GM19328 (cell line): Measurements from ENCODE around the gene TCHH.
"Not testable (repeated sequence)": the region's sequence is repeated elsewhere in the genome, so short reads cannot be mapped to it uniquely, and the experiment has no call there.

Experiments
- ATAC-seq: cut with Tn5 transposase; IDR thresholded peaks from one replicate; pipeline ENCODE4 v1.9.1; 2021; ENCODE audit warnings: mild to moderate bottlenecking, moderate library complexity; ENCODE audit not compliant: unreplicated experiment

Gene TCHH

GRCh38 chr1:152112885-152113432 lies 2.3 kb downstream of the TCHH start:
- no peak for ATAC-seq

DNA sequence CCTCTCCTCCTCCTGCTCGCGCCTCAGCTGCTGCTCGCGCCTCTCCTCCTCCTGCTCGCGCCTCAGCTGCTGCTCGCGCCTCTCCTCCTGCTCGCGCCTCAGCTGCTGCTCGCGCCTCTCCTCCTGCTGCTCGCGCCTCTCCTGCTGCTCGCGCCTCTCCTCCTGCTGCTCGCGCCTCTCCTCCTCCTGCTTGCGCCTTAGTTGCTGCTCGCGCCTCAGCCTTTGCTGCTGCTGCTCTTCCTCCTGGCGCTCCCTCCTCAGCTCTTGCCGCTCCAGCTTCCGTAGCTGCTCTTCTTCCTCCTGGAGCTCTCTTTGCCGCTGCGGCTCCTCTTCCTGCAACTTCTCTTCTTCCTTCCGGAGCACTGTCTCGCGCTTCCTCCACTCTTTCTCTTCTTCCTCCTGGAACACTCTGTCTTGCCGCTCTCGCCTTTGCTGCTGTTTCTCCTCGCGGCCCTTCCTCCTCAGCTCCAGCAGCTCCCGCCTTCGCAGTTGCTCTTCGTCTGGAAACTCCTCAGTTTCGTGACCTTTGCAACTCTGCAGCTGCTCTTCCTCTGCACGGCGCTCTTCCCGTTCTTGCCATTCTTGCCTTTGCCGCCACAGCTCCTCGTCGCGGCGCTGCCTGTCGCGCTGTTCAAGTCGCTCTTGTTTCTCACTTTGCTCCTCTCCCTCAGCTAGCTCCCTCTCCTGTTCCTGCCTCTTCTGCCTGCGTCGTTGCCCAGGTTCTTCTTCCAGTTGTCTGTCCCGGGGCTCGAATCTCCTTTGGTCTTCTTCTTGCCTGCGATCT lies 3.0 kb downstream of the TCHH start:
- no peak for ATAC-seq

GRCh38 chr1:152111515-152111968 lies 3.7 kb downstream of the TCHH start:
- no peak for ATAC-seq

GRCh38 chr1:152110860-152111514 lies 4.3 kb downstream of the TCHH start:
- ATAC-seq: no peak

GRCh38 chr1:152110365-152110859 lies 4.8 kb downstream of the TCHH start:
- ATAC-seq: no peak

GRCh38 chr1:152109998-152110294 lies 5.3 kb downstream of the TCHH start:
- ATAC-seq: no peak

DNA sequence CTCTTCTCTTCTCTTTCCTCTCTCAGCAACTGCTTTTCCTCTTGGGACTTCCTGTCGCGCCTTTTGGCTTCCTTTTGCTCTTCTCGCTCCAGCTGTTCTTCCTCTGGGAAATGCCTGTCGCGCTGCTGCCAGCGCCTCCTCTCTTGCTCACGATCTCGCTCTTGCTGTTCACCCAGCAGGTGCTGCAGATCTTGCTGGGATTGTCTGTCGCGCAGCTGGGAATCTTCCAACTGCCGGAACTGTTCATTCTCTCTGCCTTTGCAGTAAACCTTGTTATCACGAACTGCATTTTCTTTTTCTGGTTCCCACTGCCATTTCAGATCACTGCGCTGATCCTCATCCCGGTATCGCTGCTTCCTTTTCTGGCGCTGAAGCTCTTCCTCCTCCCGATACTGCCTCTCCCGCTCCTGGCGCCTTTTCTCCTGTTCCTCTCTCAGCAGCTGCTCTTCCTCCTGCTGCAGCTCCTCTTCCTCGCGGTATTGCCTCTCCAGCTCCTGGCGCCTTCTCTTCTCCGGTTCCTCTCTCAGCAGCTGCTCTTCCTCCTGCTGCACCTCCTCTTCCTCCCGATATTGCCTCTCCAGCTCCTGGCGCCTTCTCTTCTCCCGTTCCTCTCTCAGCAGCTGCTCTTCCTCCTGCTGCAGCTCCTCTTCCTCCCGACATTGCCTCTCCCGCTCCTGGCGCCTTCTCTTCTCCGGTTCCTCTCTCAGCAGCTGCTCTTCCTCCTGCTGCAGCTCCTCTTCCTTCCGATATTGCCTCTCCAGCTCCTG lies 5.8 kb downstream of the TCHH start:
- ATAC-seq: no peak

- no peak for ATAC-seq
These were observed 6.4 kb downstream of the TCHH start for GRCh38 chr1:152108882-152109222.

- ATAC-seq: no peak
These were observed 7.0 kb downstream of the TCHH start for GRCh38 chr1:152107984-152108881.

- no peak for ATAC-seq
These were observed 7.9 kb downstream of the TCHH start for GRCh38 chr1:152107031-152107983.

DNA sequence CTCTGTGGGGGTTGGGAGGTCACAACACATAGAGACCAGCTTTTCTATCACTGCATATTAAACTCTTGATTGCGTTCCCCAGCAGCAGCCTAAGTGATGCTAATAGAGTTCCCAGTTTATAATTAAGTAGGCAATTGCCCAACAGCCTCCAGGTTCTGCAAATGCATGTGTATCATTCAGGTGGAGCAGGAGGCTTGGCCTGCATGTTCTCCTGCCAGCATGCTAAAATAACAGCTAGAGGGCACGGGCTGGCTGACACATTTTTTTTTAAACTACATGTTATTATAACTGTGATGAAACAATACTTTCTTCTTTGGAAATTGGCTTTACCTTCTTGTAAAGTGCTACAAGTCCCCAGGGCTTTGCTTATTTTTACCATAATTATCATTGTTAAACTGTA lies 10.4 kb downstream of the TCHH start:
- no peak for ATAC-seq

- no peak for ATAC-seq
These were observed 18.3 kb downstream of the TCHH start for GRCh38 chr1:152096931-152097330.

- ATAC-seq: no peak
These were observed 26.1 kb downstream of the TCHH start, which contains the start of gene TCHHL1 for GRCh38 chr1:152089014-152089674. Gene TCHHL1, minus strand, starts transcription at chr1:152089064. Its CDS starts 921 bp downstream, at chr1:152088143.

- ATAC-seq: no peak
These were observed 28.5 kb downstream of the TCHH start for GRCh38 chr1:152086760-152087159.

DNA sequence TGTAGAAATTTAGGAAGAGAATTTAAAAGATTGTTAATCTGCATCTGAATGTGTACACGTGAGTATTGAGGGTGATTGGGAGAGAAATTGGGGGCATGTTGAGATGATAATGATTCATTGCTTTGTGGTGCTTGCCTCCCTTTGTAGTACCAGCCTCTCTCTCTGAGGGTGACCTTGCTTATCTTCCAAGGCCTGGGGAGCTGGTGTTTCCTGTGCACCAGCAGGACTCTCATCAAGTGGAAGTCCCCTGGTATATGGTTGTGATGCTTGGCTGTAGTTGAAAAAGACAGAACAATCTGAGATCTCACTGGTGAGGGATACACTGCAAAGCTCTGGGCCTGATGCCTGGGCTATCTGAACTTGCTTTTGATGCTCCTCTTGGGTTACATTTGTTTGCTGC lies 30.4 kb downstream of the TCHH start:
- ATAC-seq: no peak

GRCh38 chr1:152081026-152081425 lies 34.2 kb downstream of the TCHH start:
- not testable (repeated sequence) for ATAC-seq

DNA sequence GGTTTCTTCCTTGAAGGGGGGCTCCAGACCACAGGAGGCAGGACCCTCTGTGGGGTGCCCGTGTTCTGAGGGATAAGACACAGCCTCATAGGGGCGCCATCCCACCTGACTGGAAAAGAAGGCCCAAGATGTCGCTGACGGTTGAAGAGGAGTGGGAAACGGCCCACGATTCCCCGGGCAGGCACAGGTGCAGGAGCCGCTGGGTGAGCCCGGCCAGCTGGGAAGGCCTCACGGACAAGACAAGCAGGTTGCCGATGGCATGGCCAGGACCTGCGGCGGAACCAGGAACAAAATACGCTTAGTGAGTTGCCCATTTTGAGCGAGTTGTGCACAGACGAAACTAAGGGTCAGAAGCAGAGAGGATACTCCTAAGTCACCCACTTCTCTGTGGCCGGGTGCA lies 34.8 kb downstream of the TCHH start:
- not testable (repeated sequence) for ATAC-seq

GRCh38 chr1:152078831-152079441 lies 36.3 kb downstream of the TCHH start:
- no peak for ATAC-seq
